Gastrocnemius medialis (tissue), 4 donors: Measurements from ENCODE around the gene TMEM116. TPM values are rescaled to one million over a fixed set of nuclear protein-coding genes. Genes with fewer than 3 reads are reported as not detected.

Experiments used
- ATAC-seq, 2 donors: fragments of 150-250 bp; one replicate each; pipeline ENCODE4 v1.9.1; 2016
- DNase-seq, 2 donors: peaks; one replicate each; pipeline ENCODE4 v3.0.0-alpha.2; 2019
- H3K27ac ChIP-seq, 4 donors: fragments of 200-600 bp; sonication (generic); 1 replicate in 1 of 4; 2 replicates in 3 of 4; pipeline ENCODE4 v1.5.1; 2016 to 2018; ENCODE audit warnings: mild to moderate bottlenecking in 2 of 4, moderate library complexity in 1 of 4
- H3K27me3 ChIP-seq, 3 donors: fragments of 200-600 bp; sonication (generic) in 2 of 3; 1 replicate in 1 of 3; 2 replicates in 2 of 3; pipeline versions ENCODE4 v1.5.1 to v1.6.0; 2016 to 2019; ENCODE audit warnings: mild to moderate bottlenecking in 1 of 3, moderate library complexity in 1 of 3
- H3K36me3 ChIP-seq, 2 donors: fragments of 200-600 bp; sonication (generic) in 1 of 2; one replicate each; pipeline ENCODE4 v1.5.1; 2017 to 2018
- H3K4me1 ChIP-seq, 2 donors: fragments of 200-600 bp; sonication (generic) in 1 of 2; one replicate each; pipeline ENCODE4 v1.5.1; 2016 to 2017; ENCODE audit warnings: mild to moderate bottlenecking in 2 of 2
- H3K4me3 ChIP-seq, 4 donors: fragments of 200-600 bp; sonication (generic) in 3 of 4; 1 replicate in 1 of 4; 2 replicates in 3 of 4; pipeline ENCODE4 v1.5.1; 2016 to 2019; ENCODE audit warnings: mild to moderate bottlenecking in 2 of 4
- H3K9me3 ChIP-seq, 3 donors: fragments of 200-600 bp; sonication (generic) in 2 of 3; 1 replicate in 1 of 3; 2 replicates in 2 of 3; pipeline ENCODE4 v1.5.1; 2016 to 2019
- CTCF ChIP-seq, 5 experiments: fragments of 450-650 bp in 3 of 5; fragments of 200-600 bp in 2 of 5; sonication (generic) in 2 of 5; IDR thresholded peaks in 4 of 5; conservative IDR thresholded peaks in 1 of 5; 1 replicate in 4 of 5; 2 replicates in 1 of 5; pipeline ENCODE4 v1.5.1; 2016 to 2019; ENCODE audit warnings: antibody characterized with exemption in 5 of 5, mild to moderate bottlenecking in 3 of 5, moderate library complexity in 3 of 5
- POLR2A ChIP-seq, 2 donors: fragments of 450-650 bp; IDR thresholded peaks; one replicate each; pipeline ENCODE4 v1.6.1; 2017; ENCODE audit warnings: antibody characterized with exemption in 2 of 2, mild to moderate bottlenecking in 2 of 2, moderate library complexity in 2 of 2
- in situ Hi-C, 4 donors: fragments of 200-750 bp; cut with MboI; loops; one replicate each; pipeline versions ENCODE4 v1.15.0 to v1.8.0; 2017; ENCODE audit warnings: low sequenced_read_pairs in 4 of 4
- intact Hi-C: fragments of 100-400 bp; cut with DNase I; formaldehyde crosslinking; loops from one replicate; pipeline ENCODE4 v1.15.1; 2023; ENCODE audit warnings: low total_unique reads
- total RNA-seq, 4 donors: library from RNA; depleted of rRNA; stranded (reverse); fragments of >200 nt; gene quantifications; one replicate each; pipeline versions ENCODE4 v1.1.0 to v1.2.3, GENCODE V29; 2016

The TMEM116 gene
- total RNA-seq, 4 donors from 2014 or later: 1.9 to 8.5 (median 4.3) TPM

- no peaks in the 10 kb centered on the region for H3K9me3 ChIP-seq
- in situ Hi-C loops: loop anchor here in 1 of 4 donors (10.0 kb wide), 2 partner anchors 72 to 442 kb away; partner anchors contain the start of genes ERP29, HECTD4 and TMEM116
- no peaks in the 10 kb centered on the region for H3K27me3 ChIP-seq
- H3K36me3 ChIP-seq: no peaks in the 10 kb centered on the region
- DNase-seq (no peak), ATAC-seq (no peak)
- H3K27ac ChIP-seq: no peak overlapping the region
- TF ChIP-seq POLR2A (IDR thresholded peaks at IDR 0.05): no peak
- TF ChIP-seq CTCF (IDR thresholded peaks at IDR 0.05 in 4 of 5, conservative IDR thresholded peaks at IDR 0.05 in 1 of 5): no peak
- H3K4me1 ChIP-seq: peaks cover 9 to 13% of the 10 kb centered on the region in 2 donors
- intact Hi-C loops: loop anchor here (10.0 kb wide), 1 partner anchor 162 kb away; the partner anchor contains the start of gene NAA25
- no peak overlapping the region for H3K4me3 ChIP-seq
Observed at GRCh38 chr12:111942557-111942956, 70.4 kb downstream of the TMEM116 start.

GRCh38 chr12:111937429-111937828 is 75.5 kb downstream of the TMEM116 start:
- Histone ChIP-seq H3K9me3 (no peaks in the 10 kb centered on the region), H3K4me3 (peak overlapping the region in 1 of 4 donors; percentile 0), H3K27ac (peak overlapping the region; percentile 74 to 82 (median 77)), H3K4me1 (peaks cover 33 to 35% of the 10 kb centered on the region in 2 donors), H3K36me3 (no peaks in the 10 kb centered on the region), H3K27me3 (no peaks in the 10 kb centered on the region)
- TF ChIP-seq CTCF (IDR thresholded peaks at IDR 0.05 in 4 of 5, conservative IDR thresholded peaks at IDR 0.05 in 1 of 5): no peak
- no peak for TF ChIP-seq POLR2A (IDR thresholded peaks at IDR 0.05)
- DNase-seq (no peak), ATAC-seq (peak; percentile 76 to 87)
- intact Hi-C loops (no loop called here), in situ Hi-C loops (no loop called here)

GRCh38 chr12:111936869-111937268 is 76.1 kb downstream of the TMEM116 start:
- peak; percentile 54 to 76 for ATAC-seq
- in situ Hi-C loops: no loop called here
- Histone ChIP-seq H3K36me3 (no peaks in the 10 kb centered on the region), H3K4me3 (peak overlapping the region in 1 of 4 donors; percentile 0), H3K27me3 (no peaks in the 10 kb centered on the region), H3K9me3 (no peaks in the 10 kb centered on the region), H3K27ac (peak overlapping the region; percentile 74 to 82 (median 77)), H3K4me1 (peaks cover 33 to 35% of the 10 kb centered on the region in 2 donors)
- TF ChIP-seq CTCF (IDR thresholded peaks at IDR 0.05 in 4 of 5, conservative IDR thresholded peaks at IDR 0.05 in 1 of 5) (no peak), POLR2A (IDR thresholded peaks at IDR 0.05) (no peak)
- DNase-seq: no peak
- intact Hi-C loops: no loop called here

GRCh38 chr12:111932241-111932640 is 80.7 kb downstream of the TMEM116 start:
- Histone ChIP-seq H3K27ac (no peak overlapping the region), H3K4me3 (no peak overlapping the region), H3K36me3 (peaks cover 0 to 4% of the 10 kb centered on the region in 2 donors), H3K4me1 (peaks cover 17 to 23% of the 10 kb centered on the region in 2 donors), H3K27me3 (no peaks in the 10 kb centered on the region), H3K9me3 (no peaks in the 10 kb centered on the region)
- no peak for TF ChIP-seq POLR2A (IDR thresholded peaks at IDR 0.05)
- no peak for TF ChIP-seq CTCF (IDR thresholded peaks at IDR 0.05 in 4 of 5, conservative IDR thresholded peaks at IDR 0.05 in 1 of 5)
- DNase-seq (no peak), ATAC-seq (no peak)
- intact Hi-C loops (no loop called here), in situ Hi-C loops (no loop called here)

GRCh38 chr12:111927346-111927745 is 85.6 kb downstream of the TMEM116 start:
- peaks cover 0 to 4% of the 10 kb centered on the region in 2 donors for H3K36me3 ChIP-seq
- no peaks in the 10 kb centered on the region for H3K27me3 ChIP-seq
- no peak overlapping the region for H3K27ac ChIP-seq
- ATAC-seq: no peak
- TF ChIP-seq POLR2A (IDR thresholded peaks at IDR 0.05) (no peak), CTCF (IDR thresholded peaks at IDR 0.05 in 4 of 5, conservative IDR thresholded peaks at IDR 0.05 in 1 of 5) (no peak)
- DNase-seq: no peak
- no peaks in the 10 kb centered on the region for H3K9me3 ChIP-seq
- in situ Hi-C loops: no loop called here
- no peaks in the 10 kb centered on the region for H3K4me1 ChIP-seq
- H3K4me3 ChIP-seq: no peak overlapping the region
- intact Hi-C loops: no loop called here
